ENCODE data around the gene HDAC9.

DNA sequence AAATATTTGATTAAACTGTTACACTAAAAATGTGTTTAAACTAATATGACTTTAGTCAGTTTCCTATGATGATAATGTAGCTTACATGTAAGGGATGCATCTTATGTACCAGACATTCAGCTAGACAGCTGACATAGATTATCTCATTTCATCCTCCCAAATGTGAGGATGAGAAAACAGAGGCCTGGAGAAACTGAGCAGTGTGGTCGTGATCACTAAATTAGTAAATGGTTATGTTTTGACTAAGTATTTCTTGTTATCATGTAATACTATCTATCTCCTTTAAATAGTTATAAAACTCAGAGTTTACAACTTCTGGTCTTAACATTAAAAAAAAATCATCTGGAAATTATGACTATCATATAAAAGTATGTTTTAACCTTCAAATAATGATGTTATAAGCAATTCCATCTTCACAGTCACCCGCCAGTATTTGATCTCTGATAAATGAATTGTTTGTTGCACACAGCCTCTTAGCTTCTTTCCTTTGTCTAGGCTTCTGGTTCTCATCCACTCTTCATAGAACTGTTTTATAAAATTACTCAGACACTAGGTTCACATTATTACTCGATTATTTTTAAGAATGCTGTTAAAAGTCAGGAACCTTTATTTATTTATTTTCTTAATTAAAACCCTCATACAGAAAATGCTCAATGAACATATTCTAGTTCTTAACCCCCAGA, 33.6 kb upstream of the HDAC9 start:
- no peak for TF ChIP-seq ZNF423 (tag by site-specific recombination; IDR thresholded peaks at IDR 0.05)
- no peak for TF ChIP-seq FEZF1 (tag by site-specific recombination; IDR thresholded peaks at IDR 0.05)
